ENCODE measurements around the gene IFITM1. TPM values are rescaled to one million over a fixed set of nuclear protein-coding genes. Genes with fewer than 3 reads are reported as not detected.

Gene IFITM1
- total and polyA plus RNA-seq, 9 of the 15 experiments (the other 6 are each of a cell fraction or from before 2014, with no cell fraction given), result 691 to 5,579 (median 974) TPM

- no peak for TF ChIP-seq HMGXB4 (CRISPR knock-in tag; IDR thresholded peaks at IDR 0.05)
- TF ChIP-seq ZNF253 (CRISPR knock-in tag; conservative IDR thresholded peaks at IDR 0.05), result no peak
- TF ChIP-seq ARNT (IDR thresholded peaks at IDR 0.05), result no peak
- TF ChIP-seq FOXK1 (CRISPR knock-in tag; IDR thresholded peaks at IDR 0.05; ENCODE audit: borderline replicate concordance), result no peak
- TF ChIP-seq CHD4 (IDR thresholded peaks at IDR 0.05; ENCODE audit: insufficient read depth, insufficient replicate concordance, low read depth, low read length, poor library complexity, severe bottlenecking), result peak; percentile 23
- TF ChIP-seq ZNF354B (CRISPR knock-in tag; IDR thresholded peaks at IDR 0.05), result no peak
- no peak for TF ChIP-seq ZNF347 (CRISPR knock-in tag; IDR thresholded peaks at IDR 0.05; ENCODE audit: low read depth)
- TF ChIP-seq ZNF282 (CRISPR knock-in tag; IDR thresholded peaks at IDR 0.05), result no peak
- TF ChIP-seq POLR2H (tag; IDR thresholded peaks at IDR 0.05; ENCODE audit: low read depth), result no peak
- TF ChIP-seq HIVEP1 (CRISPR knock-in tag; IDR thresholded peaks at IDR 0.05), result no peak
- TF ChIP-seq ZNF785 (CRISPR knock-in tag; IDR thresholded peaks at IDR 0.05), result no peak
- TF ChIP-seq ETV1 (tag; conservative IDR thresholded peaks at IDR 0.05; ENCODE audit: low read depth), result peak; percentile 70; the same call in 1 of the 2 replicates
- TF ChIP-seq HCFC1 (IDR thresholded peaks at IDR 0.05; ENCODE audit: low read depth, low read length), result no peak
- no peak for TF ChIP-seq KDM5B (IDR thresholded peaks at IDR 0.05; ENCODE audit: insufficient replicate concordance, low read depth, low read length)
- no peak for TF ChIP-seq ZNF398 (CRISPR knock-in tag; IDR thresholded peaks at IDR 0.05)
- TF ChIP-seq HMG20B (CRISPR knock-in tag; IDR thresholded peaks at IDR 0.05), result no peak
- no peak for TF ChIP-seq E2F5 (CRISPR knock-in tag; IDR thresholded peaks at IDR 0.05)
- TF ChIP-seq RBFOX2 (IDR thresholded peaks at IDR 0.05; ENCODE audit: low read depth, low read length), result peak; percentile 56; the same call in 1 of the 2 replicates
- no peak for TF ChIP-seq ZNF507 (tag; conservative IDR thresholded peaks at IDR 0.05)
- TF ChIP-seq MXI1 (IDR thresholded peaks at IDR 0.05; ENCODE audit: low read depth, low read length), result no peak
- no peak for TF ChIP-seq EGR1 (conservative IDR thresholded peaks at IDR 0.05)
- peak; percentile 82; the same call in 1 of the 2 replicates for TF ChIP-seq PHF21A (IDR thresholded peaks at IDR 0.05; ENCODE audit: borderline replicate concordance, low read depth)
- TF ChIP-seq ZNF449 (CRISPR knock-in tag; IDR thresholded peaks at IDR 0.05), result no peak
- no peak for TF ChIP-seq HNRNPL (IDR thresholded peaks at IDR 0.05; ENCODE audit: low read depth, low read length)
Observed at GRCh38 chr11:326842-327580, 13.2 kb downstream of the IFITM1 start (continued).

Data from K562 (cell line).